Measurements from ENCODE around the gene CHST8.

The CHST8 gene

GRCh38 chr19:33788676-33789075, 166.9 kb downstream of the CHST8 start:
- TF ChIP-seq TAF1 (IDR thresholded peaks at IDR 0.05; ENCODE audit: borderline replicate concordance, insufficient read depth, low read length) (no peak), FOXP2 (optimal IDR thresholded peaks at IDR 0.05; ENCODE audit: borderline replicate concordance, extremely low read depth, extremely low read length, insufficient read depth) (no peak), REST (IDR thresholded peaks at IDR 0.05; ENCODE audit: insufficient read depth in 1 of 2, low read depth in 2 of 2, low read length in 2 of 2) (no peak), POLR2AphosphoS5 (IDR thresholded peaks at IDR 0.05; ENCODE audit: low read depth, low read length) (no peak), SIN3A (IDR thresholded peaks at IDR 0.05; ENCODE audit: borderline replicate concordance, insufficient read depth, low read length) (no peak)

GRCh38 chr19:33789344-33789743, 167.6 kb downstream of the CHST8 start:
- TF ChIP-seq POLR2AphosphoS5 (IDR thresholded peaks at IDR 0.05; ENCODE audit: low read depth, low read length) (no peak), TAF1 (IDR thresholded peaks at IDR 0.05; ENCODE audit: borderline replicate concordance, insufficient read depth, low read length) (no peak), SIN3A (IDR thresholded peaks at IDR 0.05; ENCODE audit: borderline replicate concordance, insufficient read depth, low read length) (no peak), REST (IDR thresholded peaks at IDR 0.05; ENCODE audit: insufficient read depth in 1 of 2, low read depth in 2 of 2, low read length in 2 of 2) (no peak), FOXP2 (optimal IDR thresholded peaks at IDR 0.05; ENCODE audit: borderline replicate concordance, extremely low read depth, extremely low read length, insufficient read depth) (no peak)

GRCh38 chr19:33794683-33795369, 173.1 kb downstream of the CHST8 start:
- no peak for TF ChIP-seq SIN3A (IDR thresholded peaks at IDR 0.05; ENCODE audit: borderline replicate concordance, insufficient read depth, low read length)
- TF ChIP-seq TAF1 (IDR thresholded peaks at IDR 0.05; ENCODE audit: borderline replicate concordance, insufficient read depth, low read length): no peak
- no peak for TF ChIP-seq FOXP2 (optimal IDR thresholded peaks at IDR 0.05; ENCODE audit: borderline replicate concordance, extremely low read depth, extremely low read length, insufficient read depth)
- TF ChIP-seq POLR2AphosphoS5 (IDR thresholded peaks at IDR 0.05; ENCODE audit: low read depth, low read length): no peak
- TF ChIP-seq REST (IDR thresholded peaks at IDR 0.05; ENCODE audit: insufficient read depth in 1 of 2, low read depth in 2 of 2, low read length in 2 of 2): no peak

- peak; percentile 47; the same call in 1 of the 2 replicates for TF ChIP-seq POLR2AphosphoS5 (IDR thresholded peaks at IDR 0.05; ENCODE audit: low read depth, low read length)
- peak; percentile 4; a peak in 1 of 4 replicates for TF ChIP-seq REST (IDR thresholded peaks at IDR 0.05; ENCODE audit: insufficient read depth in 1 of 2, low read depth in 2 of 2, low read length in 2 of 2)
- TF ChIP-seq TAF1 (IDR thresholded peaks at IDR 0.05; ENCODE audit: borderline replicate concordance, insufficient read depth, low read length): no peak
- 0 out of 2 replicates have a peak, but pooled peaks have one; percentile 34 for TF ChIP-seq SIN3A (IDR thresholded peaks at IDR 0.05; ENCODE audit: borderline replicate concordance, insufficient read depth, low read length)
- TF ChIP-seq FOXP2 (optimal IDR thresholded peaks at IDR 0.05; ENCODE audit: borderline replicate concordance, extremely low read depth, extremely low read length, insufficient read depth): peak; percentile 61
Measured at GRCh38 chr19:33795370-33796163, 173.8 kb downstream of the CHST8 start.
